IPS-NIHi7 (cell line): ENCODE results near the gene GLG1.
"Not testable (repeated sequence)": the region's sequence is repeated elsewhere in the genome, so short reads cannot be mapped to it uniquely, and the experiment has no call there.

Experiments
- DNase-seq: peaks from one replicate; pipeline ENCODE4 v3.0.0; 2012; ENCODE audit warnings: mixed read lengths; ENCODE audit errors: extremely low spot score

The GLG1 gene

DNA sequence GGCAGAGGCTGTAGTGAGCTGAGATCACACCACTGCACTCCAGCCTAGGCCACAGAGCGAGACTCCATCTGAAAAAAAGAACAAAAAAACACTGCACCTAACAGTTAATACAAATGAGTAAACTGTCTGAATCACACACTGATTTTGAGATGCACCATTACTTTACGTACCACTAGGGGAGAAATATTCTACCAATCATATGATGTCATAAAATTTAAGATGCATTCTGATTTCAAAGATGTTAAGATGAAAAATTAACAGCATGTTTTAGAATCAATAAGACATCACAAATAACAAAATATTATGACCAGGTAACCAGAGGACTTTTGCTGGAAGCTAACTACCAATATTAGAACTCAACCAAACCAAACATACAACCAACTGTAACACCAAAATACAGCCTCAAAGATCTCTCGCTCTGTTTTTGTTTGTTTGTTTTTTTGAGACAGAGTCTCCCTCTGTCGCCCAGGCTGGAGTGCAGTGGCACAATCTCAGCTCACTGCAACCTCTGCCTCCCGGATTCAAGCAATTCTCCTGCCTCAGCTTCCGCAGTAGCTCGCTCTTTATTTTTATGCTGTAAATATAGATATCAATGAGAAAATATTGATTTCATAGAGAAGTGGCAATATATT lies 31.6 kb downstream of the GLG1 start:
- no peak for DNase-seq

DNA sequence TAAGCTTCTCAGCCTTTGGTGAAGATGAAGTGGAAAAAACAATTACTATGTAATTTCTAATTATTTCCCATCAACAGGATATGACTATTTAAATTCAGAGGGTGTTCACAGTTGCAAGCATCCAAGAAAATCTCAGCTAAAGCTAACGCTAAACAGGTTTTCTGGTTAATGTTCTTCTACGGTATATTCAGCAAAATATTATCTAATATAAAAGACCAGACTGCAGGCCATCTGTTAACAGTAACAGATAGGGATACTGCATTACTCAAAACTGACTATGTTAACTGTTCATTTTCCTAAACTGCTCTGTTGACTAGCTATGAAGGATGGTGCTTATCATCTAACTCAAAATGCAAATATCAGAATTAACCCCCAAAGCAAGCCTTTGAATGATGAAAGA lies 32.8 kb downstream of the GLG1 start:
- DNase-seq: no peak

GRCh38 chr16:74573622-74574021 lies 33.3 kb downstream of the GLG1 start:
- no peak for DNase-seq

DNA sequence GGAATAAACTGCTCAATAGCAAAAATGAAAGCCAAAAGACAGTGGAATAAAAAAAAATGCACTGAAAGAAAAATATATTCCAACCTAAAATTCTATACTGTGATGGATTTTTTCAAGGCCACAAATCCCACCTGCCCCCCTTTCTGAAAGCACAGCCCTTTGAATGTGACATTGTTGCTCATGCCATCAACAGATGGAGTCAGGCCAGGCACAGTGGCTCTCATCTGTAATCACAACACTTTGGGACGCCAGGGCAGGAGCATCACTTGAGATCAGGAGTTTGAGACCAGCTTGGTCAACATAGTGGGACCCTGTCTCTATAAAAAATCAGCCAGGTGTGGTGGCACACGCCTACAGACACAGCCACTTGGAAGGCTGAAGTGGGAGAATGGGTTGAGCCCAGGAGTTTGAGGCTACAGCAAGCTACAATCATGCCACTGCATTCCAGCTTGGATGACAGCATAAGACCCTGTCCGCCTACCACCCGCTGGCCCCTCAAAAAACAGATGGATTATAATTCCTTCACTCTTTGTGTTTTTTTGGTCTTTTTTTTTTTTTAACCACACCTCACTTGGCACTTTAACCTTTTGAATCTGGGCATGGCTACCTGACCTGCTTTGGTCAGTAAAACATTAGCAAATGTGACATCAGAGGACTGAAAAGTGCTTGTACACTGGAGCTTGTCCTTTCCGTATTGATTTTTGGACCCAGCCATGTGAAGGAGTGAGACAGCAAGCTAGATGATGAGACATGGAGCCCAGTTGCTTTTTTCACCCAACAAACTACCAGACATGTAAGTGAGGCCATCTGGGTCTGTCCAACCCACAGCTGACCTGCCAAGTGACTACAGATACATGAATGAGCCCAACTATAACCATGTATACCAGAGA lies 36.3 kb downstream of the GLG1 start:
- no peak for DNase-seq

- no peak for DNase-seq
Measured at GRCh38 chr16:74568961-74569631, 37.8 kb downstream of the GLG1 start.

- DNase-seq: no peak
Measured at GRCh38 chr16:74567901-74568300, 39.0 kb downstream of the GLG1 start.

DNA sequence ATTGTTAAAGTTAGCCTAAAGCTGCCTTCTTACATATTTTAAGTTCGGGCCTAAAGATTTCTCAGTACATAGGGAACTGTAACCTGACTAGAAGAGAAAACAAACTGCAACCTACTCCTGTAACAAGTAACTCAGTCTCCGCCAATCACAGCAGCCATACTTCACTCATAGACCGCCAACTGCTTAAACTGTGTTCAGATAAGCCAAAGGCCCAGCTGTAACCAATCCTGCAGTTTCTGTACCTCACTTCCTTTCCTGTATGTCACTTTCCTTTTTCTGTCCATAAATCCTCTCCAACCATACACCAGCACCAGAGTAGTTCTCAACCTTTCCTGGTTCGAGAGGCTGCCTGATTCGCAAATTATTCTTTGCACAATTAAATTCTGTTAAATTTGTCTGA lies 41.5 kb downstream of the GLG1 start:
- DNase-seq: no peak

GRCh38 chr16:74564451-74564984 lies 42.4 kb downstream of the GLG1 start:
- no peak for DNase-seq

GRCh38 chr16:74563828-74564263 lies 43.1 kb downstream of the GLG1 start:
- DNase-seq: no peak

DNA sequence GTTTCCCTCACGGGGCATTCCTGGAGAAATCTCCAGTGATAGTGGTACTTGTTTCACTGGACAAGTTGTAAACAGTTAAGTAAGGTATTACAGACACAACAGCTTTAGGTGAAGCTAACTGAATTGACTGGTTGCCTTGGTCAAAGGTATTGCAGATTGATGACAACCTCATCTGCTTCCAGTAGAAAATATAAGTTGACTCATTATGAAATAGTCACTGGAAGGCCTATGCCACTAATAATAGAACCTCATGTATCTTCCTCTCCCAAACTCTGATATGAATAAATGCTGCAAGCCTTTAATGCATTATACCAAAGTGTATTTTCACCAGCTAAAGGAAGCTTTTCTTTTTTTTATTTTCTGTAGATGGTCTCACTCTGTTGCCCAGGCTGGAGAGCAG lies 44.8 kb downstream of the GLG1 start:
- no peak for DNase-seq

- DNase-seq: no peak
Measured at GRCh38 chr16:74561626-74562025, 45.3 kb downstream of the GLG1 start.

DNA sequence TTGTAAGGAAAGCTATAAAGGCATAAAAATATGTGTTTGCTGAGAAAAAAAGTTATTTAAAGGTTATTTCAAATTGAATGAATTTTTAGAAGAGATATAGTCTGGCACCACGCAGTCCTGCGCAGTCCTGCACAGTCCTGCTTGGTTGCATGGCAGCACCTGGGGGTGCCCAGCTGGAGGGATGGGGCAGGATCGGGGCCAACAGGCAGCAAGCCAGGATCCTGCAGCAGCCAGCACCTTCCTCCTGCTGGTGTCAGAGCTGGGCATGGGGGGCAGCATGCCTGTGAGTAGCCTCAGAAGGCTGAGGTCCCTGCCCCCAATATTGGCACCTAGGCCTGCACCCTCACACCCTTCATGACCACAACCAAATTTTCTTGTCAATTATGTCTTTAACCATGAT lies 46.0 kb downstream of the GLG1 start:
- no peak for DNase-seq

- no peak for DNase-seq
Measured at GRCh38 chr16:74558873-74559272, 48.0 kb downstream of the GLG1 start.

- no peak for DNase-seq
Measured at GRCh38 chr16:74557275-74557674, 49.6 kb downstream of the GLG1 start.

GRCh38 chr16:74556375-74556922 lies 50.5 kb downstream of the GLG1 start:
- no peak for DNase-seq

DNA sequence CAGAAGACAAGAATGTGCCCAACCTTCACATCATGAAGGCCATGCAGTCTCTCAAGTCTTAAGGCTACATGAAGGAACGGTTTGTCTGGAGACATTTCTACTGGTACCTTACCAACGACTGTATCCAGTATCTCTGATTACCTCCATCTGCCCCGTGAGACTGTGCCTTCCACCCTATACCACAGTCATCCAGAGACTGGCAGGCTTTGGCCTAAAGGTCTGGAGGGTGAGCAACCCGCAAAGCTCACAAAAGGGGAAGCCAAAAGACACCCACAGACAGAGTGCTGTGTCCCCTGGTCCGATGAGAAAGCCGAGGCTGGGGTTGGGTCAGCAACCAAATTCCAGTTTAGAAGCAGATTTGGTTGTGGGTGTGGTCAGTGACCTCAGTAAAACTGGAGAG lies 54.6 kb downstream of the GLG1 start:
- not testable (repeated sequence) for DNase-seq

- not testable (repeated sequence) for DNase-seq
Measured at GRCh38 chr16:74550227-74551019, 56.5 kb downstream of the GLG1 start.

DNA sequence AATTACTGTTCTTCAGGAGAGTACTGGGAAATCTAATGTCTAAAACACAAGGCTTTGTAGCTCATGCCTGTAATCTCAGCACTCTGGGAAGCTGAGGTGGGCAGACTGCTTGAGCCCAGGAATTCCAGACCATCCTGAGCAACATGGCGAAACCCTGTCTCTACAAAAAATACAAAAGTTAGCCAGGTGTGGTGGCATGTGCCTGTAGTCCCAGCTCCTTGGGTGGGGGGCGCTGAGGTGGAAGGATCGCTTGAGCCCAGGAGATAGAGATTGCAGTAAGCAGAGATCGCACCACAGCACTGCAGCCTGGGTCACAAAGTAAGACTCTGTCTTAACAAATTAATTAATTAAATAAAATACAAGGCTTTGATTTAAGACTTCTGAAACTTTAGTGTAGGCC lies 60.8 kb downstream of the GLG1 start:
- DNase-seq: not testable (repeated sequence)

- DNase-seq: not testable (repeated sequence)
Measured at GRCh38 chr16:74542911-74543578, 63.9 kb downstream of the GLG1 start.

DNA sequence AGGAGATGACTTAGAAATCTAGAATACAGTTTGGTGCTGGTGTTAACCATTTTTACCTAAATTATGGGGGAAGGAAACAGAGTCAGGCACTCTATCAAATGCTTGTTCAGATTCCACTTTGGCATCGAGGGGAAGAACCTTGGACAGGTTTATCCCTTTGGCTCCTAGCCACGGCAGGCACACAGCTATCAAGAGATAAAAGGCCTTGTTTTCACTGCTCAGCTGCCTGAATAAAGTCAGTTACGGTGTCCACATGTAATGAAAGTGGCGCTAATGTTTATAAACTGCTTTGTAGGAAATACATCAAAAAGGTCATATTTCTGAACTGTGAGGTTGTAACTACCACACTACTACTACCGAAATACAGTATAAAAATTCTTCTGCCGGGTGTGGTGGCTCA lies 66.3 kb downstream of the GLG1 start:
- DNase-seq: not testable (repeated sequence)

DNA sequence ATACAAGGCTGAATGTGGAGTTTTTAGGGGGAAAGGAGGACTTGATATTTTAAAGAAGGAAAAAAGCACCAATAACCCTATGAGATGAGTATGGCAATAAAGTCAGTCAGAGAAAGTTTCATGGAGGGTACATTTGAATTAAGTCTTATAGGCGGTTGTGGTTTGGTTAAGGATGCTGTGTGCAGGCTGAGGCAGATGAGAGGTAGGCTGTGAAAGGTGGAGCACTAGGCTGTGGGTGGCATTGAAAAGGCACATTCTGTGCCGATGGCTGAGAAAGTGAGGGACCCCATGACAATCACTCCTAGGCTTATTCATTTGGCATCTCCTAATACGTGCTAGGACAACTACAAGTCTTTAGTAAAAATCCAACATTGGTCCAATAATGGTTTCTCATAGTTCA lies 68.1 kb downstream of the GLG1 start:
- DNase-seq: not testable (repeated sequence)
